HPDE6-E6E7 (cell line): ENCODE data around the gene TPCN1.

Source experiments
- DNase-seq: peaks from one replicate; pipeline ENCODE4 v3.0.0; 2011; ENCODE audit warnings: missing footprints; ENCODE audit errors: extremely low spot score

The TPCN1 gene

DNA sequence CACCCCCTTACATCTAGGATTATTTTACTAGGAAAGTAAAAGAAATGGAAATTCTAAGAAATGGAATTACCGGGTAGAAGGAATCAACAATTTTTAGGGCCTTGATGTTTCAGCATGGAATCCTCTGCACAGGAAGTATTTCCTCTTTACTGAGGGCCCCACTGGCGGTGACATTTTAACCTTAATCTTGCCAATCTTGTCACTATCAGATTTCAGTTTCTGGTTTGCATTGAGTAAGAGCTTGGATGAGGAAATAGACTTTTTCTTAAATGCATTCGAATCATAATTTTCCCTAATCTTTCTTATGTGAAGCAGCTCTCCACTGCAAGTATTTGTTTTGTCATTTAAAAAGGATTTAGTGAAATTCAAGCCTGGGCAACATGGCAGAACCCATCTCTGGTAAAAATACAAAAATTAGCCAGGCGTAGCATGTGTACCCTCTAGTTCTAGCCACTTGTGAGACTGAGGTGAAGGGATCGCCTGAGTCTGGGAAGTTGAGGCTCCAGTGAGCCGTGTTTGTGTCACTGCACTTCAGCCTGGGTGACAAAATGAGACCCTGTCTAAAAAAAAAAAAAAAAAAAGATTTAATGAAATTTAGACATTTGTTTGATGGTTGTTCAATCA lies 40.7 kb downstream of the TPCN1 start:
- DNase-seq = no peak

GRCh38 chr12:113262710-113263109 lies 41.4 kb downstream of the TPCN1 start:
- DNase-seq = no peak

DNA sequence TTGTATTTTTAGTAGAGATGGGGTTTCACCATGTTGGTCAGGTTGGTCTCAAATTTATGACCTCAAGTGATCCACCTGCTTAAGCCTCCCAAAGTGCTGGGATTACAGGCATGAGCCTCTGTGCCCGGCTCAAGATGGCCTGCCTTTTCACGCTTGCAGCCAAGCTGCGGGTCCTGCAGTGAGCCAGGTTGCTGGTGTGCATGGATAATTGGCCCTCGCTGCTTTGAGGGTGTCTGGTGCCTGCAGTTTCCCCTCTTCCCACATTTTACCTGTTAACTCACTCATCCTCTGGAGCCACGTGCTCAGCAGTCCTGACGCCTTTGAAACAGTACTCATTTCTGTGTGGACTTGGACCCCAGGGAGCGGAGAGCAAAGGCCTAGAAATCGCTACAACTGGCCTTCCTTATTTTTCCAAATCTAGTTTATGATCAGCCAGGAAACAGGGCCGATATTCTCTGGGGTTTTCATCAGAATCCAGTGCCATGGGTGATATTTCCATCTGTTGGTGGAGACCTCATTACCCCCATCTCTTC lies 42.2 kb downstream of the TPCN1 start:
- no peak for DNase-seq

GRCh38 chr12:113266106-113266895 lies 45.0 kb downstream of the TPCN1 start:
- no peak for DNase-seq

DNA sequence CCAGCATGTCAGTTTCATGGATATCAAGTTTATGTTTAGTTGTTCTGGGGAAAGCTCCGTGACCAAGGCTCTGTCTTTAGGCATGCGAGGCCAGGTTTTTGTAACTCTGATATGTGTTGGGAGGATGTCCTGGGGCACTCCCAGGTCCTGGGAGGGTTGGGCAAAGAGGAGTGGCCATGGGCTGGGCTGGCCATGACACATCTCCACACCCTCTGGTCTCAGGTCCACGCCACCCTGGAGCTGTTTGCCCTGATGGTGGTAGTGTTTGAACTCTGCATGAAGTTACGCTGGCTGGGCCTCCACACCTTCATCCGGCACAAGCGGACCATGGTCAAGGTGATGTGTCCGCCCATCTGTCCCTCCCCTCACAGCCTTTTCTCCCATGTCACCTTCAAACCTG lies 46.4 kb downstream of the TPCN1 start:
- DNase-seq = peak; percentile 32

GRCh38 chr12:113268136-113268535 lies 46.9 kb downstream of the TPCN1 start:
- DNase-seq = no peak

DNA sequence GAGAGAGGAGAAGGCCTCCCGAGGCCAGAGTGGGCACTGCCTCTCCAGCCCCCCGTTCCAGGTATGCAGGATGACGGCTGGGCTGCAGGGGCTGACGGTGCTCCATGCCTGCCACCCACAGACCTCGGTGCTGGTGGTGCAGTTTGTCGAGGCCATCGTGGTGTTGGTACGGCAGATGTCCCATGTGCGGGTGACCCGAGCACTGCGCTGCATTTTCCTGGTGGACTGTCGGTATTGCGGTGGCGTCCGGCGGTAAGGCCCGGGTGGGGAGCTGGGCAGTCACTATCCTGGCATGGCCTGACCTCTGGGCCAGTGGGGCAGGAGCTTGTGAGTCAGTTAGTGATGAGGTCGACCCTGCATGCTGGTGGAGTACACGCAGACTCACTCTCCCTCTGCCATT lies 47.4 kb downstream of the TPCN1 start:
- DNase-seq = no peak

DNA sequence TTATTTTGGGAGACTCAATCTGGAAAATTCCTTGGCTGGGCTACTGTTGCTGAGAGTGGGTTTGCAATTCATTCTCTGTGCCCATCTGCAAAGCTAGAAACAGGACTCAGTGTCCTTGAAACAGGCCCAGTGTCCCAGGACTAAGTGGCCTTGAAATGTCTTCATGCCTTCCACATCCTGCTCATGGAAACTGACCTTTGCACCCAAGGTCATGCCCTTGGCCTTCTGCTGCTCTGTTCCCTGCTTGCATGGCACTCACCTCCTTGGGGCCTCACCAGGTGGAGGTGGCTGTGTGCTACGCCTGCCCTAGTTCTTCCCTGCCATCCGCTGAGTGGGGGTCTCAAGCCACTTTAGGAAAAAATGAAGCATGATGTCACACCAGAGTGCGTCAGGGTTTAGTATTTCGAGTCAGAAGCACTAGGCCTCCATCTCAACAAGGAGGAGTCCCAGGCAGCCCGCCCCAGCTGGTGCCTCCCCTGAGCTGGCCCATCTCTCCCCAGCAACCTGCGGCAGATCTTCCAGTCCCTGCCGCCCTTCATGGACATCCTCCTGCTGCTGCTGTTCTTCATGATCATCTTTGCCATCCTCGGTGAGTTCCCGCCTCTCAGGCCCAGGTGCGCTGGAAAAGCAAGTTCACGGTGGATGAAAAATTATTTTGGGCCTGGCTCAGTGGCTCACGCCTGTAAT lies 48.1 kb downstream of the TPCN1 start:
- DNase-seq = no peak

GRCh38 chr12:113270709-113271009 lies 49.4 kb downstream of the TPCN1 start:
- no peak for DNase-seq

GRCh38 chr12:113271466-113271852 lies 50.2 kb downstream of the TPCN1 start:
- DNase-seq = no peak

GRCh38 chr12:113271853-113272561 lies 50.7 kb downstream of the TPCN1 start:
- DNase-seq = peak; percentile 23

DNA sequence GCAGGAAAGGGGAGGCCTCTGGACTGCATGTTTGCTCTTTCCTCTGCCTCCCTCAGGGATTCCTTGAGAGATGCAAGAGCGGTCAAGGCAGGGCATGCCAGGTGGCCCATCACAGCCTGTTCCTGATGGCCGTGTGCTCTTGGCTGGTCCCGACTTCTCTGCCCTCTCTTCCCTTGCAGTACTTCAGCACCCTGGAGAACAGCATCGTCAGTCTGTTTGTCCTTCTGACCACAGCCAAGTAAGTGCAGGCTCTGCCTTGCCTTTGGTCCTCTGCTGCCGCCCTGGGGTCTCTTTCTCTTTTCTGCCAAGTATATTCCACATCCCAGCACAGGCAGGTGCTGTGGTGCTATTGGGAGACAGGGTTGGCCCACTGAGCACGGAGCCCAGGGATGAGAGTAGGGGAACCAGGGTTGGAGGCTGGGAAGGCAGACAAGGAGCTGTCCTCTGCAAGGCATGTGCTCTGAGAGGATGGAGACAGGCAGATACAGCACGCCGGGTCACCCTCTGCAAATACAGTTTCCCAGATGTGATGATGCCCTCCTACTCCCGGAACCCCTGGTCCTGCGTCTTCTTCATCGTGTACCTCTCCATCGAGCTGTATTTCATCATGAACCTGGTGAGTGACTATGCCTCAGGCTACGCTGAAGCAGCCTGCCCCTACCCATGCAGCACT lies 51.9 kb downstream of the TPCN1 start:
- DNase-seq = no peak

DNA sequence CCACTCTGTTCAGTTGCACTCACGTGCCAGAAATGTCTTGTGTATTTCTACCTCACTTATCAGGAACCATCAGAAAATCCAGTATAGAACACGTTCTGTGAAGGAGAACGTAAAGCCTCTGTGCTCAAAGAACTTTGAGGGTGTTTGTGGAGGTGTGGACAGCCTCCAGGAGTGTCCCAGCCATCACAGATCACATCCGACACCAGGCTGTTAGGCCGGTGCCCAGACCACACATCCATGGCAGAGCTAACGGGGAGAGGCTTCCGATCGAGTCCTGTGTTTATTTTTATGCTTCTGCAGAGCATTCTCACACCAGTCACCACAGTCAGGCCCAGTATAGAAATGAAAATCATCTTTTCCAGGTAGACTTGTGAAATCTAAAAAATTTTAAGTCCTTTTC lies 53.6 kb downstream of the TPCN1 start:
- DNase-seq = no peak

GRCh38 chr12:113276306-113276705 lies 55.0 kb downstream of the TPCN1 start:
- DNase-seq = no peak

DNA sequence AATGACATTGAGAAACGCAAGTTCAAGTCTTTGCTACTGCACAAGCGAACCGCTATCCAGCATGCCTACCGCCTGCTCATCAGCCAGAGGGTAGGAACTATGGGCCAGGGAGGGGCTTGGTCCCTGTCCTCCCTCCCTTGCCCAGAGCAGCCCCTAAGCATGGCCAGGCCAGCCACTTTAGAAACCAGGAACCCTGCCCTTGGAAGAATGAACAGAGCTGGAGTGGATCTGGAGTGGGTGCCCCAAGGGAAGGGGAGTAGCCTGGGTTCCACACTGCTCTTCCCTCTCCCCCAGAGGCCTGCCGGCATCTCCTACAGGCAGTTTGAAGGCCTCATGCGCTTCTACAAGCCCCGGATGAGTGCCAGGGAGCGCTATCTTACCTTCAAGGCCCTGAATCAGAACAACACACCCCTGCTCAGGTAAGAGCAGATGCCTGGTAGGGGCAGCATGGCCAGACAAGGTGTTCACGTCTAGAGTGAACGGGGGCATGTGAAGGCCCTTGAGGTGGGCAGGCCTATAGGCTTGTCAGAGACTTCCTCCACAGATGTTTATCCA lies 55.8 kb downstream of the TPCN1 start:
- no peak for DNase-seq

GRCh38 chr12:113277511-113277910 lies 56.2 kb downstream of the TPCN1 start:
- DNase-seq = no peak

DNA sequence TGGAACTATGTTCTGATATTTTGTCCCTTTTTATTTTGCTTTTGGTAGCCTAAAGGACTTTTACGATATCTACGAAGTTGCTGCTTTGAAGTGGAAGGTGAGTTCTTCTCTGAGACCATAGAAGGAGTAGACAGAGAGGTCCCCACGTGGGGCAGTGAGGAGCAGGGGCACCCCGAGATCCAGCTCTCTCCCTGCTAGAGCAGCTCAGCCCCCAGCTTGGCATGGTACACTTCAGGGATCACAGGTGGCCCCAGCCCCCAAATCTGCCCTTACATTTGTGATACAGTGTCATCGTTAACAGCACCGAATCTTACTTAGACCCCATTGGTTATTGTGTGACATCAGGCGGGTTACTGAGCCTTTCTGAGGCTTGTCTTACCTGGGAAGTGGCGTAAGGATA lies 56.9 kb downstream of the TPCN1 start:
- DNase-seq = no peak

GRCh38 chr12:113278633-113279032 lies 57.4 kb downstream of the TPCN1 start:
- DNase-seq = no peak

DNA sequence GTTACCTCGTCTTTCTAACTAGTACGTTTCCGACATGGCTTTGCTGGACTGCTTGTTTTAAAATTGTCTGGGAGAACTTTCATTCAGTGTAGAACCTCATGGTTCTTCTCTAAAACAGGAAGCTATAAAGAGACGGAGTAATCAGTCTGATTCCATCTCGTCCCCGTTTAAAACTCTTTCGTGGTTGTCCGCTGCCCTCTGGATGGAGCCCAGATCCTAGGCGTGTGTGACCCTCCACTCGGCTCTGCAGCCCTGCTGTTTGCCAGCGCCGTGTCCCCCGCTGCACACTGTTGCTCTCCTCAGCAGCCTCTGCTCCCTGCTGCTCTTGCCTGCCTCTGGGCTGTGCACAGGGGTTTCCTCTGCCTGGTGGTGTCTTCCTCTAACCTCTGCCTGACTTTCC lies 63.5 kb downstream of the TPCN1 start:
- DNase-seq = no peak

- DNase-seq = no peak
Measured at GRCh38 chr12:113285679-113286610, 64.7 kb downstream of the TPCN1 start.
